ENCODE results near the gene STPG2.

DNA sequence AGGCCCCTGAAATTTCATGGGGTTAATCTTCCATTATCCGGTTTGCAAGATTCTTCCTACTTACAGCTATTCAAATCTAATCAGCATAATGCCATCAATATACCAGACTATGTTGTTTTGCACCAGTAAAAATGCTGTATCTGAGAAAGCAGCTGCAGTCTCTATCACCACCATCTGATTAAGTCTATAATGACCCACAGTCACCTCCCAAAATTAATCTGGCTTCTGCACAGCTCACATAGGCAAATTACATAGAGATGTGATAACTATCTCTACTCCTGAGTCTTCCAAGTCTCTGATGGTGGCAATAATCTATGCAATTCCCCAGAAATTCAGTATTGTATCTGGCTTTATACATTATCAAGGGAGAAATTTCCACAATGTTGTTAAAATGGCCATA is 113.2 kb downstream of the STPG2 start:
- TF ChIP-seq POLR2A (IDR thresholded peaks at IDR 0.05; ENCODE audit: extremely low read depth, insufficient read length) (no peak), MYC (IDR thresholded peaks at IDR 0.05; ENCODE audit: low read depth, low read length) (no peak)
- TF ChIP-seq, protein P1, sequence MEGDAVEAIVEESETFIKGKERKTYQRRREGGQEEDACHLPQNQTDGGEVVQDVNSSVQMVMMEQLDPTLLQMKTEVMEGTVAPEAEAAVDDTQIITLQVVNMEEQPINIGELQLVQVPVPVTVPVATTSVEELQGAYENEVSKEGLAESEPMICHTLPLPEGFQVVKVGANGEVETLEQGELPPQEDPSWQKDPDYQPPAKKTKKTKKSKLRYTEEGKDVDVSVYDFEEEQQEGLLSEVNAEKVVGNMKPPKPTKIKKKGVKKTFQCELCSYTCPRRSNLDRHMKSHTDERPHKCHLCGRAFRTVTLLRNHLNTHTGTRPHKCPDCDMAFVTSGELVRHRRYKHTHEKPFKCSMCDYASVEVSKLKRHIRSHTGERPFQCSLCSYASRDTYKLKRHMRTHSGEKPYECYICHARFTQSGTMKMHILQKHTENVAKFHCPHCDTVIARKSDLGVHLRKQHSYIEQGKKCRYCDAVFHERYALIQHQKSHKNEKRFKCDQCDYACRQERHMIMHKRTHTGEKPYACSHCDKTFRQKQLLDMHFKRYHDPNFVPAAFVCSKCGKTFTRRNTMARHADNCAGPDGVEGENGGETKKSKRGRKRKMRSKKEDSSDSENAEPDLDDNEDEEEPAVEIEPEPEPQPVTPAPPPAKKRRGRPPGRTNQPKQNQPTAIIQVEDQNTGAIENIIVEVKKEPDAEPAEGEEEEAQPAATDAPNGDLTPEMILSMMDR (IDR thresholded peaks at IDR 0.05; ENCODE audit: low read depth, low read length): no peak
- TF ChIP-seq, protein P2, sequence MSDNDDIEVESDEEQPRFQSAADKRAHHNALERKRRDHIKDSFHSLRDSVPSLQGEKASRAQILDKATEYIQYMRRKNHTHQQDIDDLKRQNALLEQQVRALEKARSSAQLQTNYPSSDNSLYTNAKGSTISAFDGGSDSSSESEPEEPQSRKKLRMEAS (IDR thresholded peaks at IDR 0.05; ENCODE audit: low read depth, low read length): no peak

All from NB4 (cell line).